ENCODE results near the gene KRT7. TPM values are rescaled to one million over a fixed set of nuclear protein-coding genes. Genes with fewer than 3 reads are reported as not detected.
"Not testable (repeated sequence)": the region's sequence is repeated elsewhere in the genome, so short reads cannot be mapped to it uniquely, and the experiment has no call there.

Gene KRT7
- total RNA-seq, 1 experiment from 2014 or later, result 13.8 TPM

DNA sequence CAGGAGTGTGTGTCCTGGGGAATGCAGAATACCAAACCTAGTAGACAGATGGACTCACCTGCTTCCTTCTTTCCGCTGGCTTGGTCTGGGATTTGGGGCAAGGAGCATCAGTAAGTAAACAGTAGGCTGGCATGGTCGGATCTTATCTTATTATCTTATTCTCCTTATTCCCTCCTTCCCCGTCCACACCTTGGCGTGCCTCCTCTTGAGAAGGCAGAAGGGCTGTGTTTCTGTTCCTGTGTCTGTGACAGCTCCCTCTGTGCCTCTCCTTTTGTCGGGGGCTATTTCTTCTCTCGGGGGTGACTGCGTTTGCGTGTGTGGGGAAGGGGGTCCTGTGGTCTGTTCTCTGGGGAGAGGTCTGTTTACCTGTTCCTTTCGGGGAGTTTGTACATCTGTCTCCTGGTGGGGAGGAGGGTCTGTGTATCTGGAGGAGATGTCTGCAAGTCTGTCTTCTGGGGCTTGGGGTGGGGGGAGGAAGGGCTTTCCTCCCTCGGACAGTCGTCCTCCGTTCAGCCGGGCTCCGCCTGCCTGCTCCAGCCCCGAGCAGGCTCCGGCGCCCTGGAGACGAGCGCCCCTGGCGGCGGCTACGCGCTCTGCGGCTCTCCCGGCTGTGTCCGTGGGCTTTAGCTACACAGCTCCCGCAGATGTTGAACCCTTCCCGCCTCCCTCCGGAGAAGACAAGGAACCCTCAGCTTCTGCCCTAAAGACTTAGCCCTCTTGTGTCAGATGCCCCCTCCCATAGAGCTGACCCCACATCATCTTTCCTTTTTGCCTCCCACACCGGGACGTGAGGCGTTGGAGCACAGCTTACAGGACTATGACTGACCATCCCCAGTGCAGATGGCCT, 45.8 kb downstream of the KRT7 start:
- DNase-seq (ENCODE audit: low spot score), result peak; percentile 59

DNA sequence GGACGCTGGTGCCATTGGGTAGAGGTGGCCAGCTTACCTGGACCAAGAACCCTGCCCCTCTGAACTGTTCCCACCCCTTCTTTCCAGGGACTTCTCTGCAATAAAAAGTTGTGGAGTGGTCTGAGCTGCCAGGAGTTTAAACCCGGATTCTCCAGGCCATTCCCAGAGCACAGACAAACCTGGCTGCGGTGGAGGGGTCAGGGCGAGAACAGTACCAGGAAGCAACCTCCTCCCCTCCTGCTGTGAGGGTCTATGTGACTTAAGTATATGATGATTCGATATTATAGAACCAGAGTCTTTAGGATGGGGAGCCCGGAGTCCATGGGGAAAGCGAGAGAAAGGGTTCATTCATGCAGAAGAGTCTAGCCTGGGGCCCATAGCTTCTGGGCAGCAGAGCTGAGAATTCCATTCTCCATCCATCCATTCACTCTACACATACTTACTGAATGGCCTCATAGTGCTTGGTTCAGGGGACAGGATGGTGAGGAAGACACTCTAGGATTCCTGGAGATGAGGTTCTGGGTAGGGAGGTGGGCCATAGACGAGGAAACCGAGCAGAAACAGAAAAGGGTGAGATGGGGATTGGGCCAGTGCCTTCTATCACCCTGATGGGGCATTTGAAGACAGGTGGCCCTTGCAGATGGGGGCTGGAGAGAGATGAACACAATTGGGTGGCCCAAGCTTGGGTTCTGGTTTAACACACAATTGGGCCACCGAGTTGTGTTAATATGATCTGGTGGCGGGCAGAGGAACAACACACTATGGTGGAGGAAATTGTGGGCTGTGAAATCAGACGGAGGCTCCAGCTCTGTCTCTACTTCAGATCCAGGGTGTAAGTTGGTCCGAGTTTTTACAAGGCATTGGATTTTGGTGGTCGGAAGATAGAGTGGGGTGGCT, 46.6 kb downstream of the KRT7 start:
- DNase-seq (ENCODE audit: low spot score), result no peak

DNA sequence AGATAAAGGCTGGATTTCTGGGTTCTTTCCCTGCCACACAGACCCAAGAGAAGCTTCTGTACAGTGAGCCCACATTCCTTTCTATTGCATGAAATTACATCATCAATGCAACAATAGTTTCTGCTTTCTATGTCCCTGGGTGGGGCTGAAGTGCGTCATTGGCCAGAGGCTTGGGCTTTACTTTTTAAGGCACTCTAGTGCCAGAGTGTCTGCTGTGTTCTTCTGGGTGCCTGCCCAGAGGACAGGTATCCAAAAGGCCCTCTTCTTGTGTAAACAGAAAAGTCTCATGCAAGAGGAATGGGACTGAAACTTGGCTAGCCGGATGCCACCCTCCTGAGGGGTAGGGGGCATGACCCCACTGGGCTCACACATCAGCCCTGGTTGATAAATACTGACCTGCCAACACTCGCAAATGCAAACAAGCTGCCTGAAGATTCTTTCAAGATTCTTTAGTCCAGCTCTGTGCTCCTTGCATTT, 47.3 kb downstream of the KRT7 start:
- peak; percentile 97 for DNase-seq (ENCODE audit: low spot score)

DNA sequence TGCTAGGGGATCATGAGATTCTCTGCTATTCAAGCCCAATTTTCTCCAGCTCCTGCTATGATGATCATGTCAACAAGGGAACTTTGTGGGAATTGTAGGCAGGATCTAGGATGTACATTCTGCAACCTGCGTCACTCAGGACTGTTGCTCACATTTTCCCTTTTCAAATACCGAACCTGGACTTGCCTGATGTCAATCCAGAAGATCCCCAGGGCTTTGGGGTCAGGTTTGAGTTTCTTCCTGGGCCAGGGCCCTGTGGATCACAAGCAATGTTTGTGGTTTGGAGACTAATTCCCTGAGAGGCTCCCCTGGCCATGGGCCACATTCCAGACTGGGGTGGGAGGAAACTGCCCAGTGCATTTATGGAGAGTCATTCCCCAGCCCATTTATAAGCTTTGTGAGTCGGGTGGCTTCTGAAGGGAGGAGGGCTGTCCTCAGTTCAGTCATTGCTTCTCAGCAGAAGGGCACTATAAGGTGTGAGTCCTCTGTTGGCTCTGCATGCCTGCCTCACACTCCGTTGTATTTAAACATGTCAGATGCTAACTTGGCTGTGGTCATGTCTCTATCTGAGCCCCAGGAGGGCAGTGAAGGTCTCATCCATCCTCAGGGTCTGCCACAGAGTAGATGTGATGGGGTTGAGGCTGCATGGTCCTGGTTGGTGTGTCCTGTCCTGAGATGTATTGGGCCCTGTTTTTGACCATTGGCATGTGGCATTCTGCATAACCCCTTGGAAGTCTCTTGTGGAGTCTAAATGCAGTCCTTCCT, 47.9 kb downstream of the KRT7 start:
- peak; percentile 98 for DNase-seq (ENCODE audit: low spot score)

DNA sequence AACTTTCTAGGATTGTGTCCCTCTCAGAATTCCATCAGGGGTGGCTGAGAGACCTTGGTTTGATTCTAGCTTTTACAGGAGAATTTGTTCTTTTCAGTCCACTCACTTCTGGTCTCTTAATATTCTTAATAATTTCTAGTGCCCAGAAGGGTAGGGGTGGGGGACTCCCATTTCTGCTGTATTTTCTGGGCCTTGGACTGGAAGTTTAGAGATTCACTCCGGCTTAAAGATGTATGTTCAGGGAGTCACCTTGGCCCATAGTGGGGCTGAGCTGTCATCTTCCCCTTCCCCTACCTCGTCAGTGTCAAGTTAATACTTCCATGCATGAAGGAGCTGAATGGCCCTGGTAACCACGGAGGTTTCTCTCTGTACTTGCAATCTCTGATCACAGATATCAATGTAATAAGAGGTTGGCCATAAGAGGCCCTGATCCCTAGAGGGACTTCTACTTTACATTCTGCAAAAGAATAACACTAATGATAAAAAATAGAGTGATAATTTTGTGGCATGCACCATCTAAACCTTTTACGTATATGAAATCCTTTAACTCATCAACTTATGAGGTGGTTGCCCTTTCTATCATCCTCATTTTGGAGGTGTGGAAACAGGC, 51.6 kb downstream of the KRT7 start:
- no peak for DNase-seq (ENCODE audit: low spot score)

DNA sequence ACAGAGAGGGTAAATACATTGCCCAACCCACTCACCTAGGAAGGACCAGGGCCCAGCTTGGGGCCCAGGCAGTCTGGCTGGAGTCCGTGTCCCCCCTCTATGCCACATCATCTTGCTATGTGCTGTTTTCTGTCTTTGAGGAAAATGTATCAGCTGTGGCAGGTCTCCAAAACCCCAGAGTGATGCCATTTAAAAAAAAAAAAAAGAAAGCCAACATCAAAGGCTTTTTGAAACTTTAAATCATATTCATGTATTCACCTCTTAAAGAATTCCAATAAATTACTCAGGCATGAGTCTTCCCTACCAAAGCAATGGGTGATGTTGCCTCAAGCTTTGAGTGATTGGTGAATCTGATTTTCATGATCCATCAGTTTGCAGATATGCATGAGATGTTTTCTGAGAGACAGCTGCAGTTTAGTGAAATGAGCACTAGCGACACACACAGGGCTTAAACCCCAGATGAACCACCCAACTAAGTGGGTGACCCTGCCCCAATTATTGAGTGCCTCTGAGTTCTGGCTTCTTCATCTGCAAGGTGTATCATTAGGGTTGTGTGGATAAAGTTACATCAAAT, 52.2 kb downstream of the KRT7 start:
- peak; percentile 73 for DNase-seq (ENCODE audit: low spot score)

DNA sequence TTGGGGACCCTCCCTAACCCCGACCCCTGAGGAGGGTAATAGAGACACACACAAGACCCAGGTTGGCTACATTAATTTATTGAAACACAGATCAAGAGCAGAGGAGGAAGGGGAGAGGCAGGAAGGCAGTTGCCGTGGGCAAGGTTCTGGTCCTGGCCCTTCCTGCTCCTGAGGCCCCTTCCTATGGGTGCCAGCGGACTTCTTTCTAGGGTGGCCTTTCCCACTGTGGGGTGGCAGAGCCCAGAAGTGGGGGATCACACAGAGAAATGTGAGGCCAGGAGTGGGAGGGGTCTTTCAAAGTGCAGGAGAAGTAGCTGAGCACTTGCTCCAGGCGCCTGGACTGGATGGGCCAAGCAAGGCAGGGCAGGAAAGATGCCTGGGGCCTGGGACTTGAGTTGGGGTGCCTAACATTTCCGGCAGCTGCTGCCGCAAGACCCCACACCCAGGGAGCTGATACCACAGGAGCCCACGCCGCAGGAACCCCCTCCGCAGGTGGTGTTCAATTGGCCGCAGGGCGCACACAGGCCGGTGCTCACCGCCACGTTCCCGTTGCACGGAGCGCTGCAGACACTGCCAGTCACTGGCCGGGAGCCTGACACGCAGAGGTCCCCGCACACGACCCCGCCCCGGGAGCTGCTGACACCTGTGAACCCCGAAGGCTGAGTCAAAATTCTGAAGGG, 52.9 kb downstream of the KRT7 start:
- DNase-seq (ENCODE audit: low spot score), result no peak

DNA sequence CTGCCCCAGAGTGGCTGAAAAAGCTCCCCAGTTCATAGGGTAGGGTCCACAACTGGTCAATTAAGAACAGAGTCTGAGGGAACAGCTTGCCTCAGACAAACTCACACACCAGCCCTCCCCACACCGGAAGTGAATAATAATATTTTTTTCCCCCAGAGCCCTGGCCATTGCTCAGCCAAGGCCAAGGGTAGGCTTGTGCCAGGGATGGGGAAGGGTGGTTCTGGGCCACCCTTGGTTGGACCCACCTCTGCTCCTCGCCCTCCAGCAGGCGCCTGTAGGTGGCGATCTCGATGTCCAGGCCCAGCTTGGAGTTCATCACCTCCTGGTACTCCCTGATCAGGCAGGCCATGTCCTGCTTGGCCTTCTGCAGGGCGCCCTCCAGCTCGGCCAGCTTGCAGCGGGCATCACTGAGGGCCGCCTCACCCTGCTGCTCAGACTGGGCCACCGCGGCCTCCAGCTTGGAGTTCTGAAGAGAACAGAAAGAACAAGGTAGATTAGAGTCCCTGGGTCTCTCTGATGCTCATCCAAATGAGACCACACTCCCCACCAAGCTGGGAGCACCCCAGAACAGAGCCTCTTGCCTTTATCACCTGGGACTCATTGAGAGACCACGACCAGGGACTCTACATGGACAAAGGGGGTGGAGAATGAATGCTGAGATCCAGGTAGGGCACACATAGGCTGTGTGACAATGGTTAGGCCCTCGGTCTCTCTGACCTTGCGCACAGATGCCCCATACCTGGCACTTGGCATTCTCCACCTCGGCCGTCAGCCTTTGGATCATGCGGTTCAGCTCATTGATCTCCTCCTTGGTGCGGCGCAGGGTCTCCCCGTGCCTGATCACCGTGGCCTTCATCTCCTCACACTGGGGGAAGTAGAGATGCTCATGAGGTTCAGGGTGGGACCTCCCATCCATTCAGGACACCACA, 54.1 kb downstream of the KRT7 start:
- DNase-seq (ENCODE audit: low spot score), result not testable (repeated sequence)

DNA sequence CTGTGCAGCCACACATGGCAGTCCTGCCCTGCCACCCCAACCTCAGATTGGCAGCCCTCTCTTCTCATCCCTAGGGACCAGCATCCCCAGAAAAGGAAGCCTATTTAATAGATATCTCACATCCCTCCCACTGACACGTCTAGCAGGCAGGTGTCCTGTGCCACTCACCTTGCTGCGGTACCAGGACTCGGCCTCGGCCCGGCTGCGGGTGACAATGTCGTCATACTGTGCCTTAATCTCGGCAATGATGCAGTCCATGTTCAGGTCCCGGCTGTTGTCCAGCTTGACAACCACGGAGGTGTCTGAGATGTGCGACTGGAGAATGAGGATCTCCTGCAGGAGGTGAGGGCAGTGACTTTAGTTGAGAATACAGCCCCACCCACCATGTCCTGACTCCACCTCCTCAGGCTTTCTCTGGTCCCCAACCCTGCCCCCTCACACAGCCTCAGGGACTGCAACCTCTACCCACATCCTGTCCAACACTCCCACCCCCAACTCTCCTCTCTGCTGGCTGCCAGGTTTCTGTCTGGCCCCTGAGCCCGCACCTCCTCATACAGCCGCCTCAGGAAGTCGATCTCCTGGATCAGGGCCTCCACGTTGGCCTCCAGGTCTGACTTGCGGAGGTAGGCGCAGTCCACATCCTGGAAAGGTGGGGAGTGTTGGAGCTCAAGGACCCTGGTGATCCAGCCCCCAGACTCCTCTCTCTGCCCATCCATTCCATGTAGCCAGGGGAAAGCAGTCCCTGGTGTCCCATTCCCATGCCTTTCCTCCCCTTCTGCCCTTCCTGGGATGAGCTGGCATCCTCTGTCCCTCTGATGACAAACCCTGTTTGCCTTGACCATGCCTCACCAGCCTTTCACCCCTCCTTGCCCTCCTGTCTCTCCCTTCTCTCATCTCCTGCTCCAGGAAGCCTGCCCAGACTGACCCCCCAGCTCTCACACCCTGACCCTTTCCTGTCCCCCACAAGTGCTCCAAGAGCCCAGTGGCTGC, 55.1 kb downstream of the KRT7 start:
- peak; percentile 77 for DNase-seq (ENCODE audit: low spot score)

DNA sequence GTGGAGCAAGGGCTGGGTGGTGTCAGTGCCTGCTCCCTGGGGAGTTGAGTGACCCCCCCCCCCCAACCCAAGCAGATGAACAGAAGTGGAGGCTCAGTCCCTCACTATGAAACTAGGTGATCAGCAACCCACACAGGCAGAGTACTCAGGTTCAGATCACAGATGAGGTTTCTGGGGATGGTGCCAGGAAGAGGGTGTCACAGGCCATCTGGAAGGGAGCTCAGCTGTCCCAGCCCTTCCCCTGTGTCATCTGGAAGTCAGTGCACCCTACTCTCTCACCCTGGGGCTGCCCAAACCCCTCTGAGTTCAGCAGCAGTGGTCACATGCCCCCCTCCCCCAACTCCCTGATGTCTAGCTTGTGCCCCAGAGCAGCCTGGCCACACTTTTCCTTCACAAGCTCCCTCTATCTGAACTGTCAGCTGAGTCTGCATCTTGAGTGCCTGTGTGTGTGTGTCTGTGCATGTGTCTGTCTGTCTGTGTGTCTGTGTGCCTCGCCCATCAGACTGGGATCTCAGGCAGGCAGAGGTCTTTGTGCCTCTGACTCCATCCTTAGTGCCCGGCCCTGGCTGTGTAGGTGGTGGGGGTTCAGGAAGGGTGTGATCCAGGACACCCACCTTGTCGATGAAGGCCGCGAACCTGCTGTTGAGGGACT, 57.6 kb downstream of the KRT7 start:
- not testable (repeated sequence) for DNase-seq (ENCODE audit: low spot score)

DNA sequence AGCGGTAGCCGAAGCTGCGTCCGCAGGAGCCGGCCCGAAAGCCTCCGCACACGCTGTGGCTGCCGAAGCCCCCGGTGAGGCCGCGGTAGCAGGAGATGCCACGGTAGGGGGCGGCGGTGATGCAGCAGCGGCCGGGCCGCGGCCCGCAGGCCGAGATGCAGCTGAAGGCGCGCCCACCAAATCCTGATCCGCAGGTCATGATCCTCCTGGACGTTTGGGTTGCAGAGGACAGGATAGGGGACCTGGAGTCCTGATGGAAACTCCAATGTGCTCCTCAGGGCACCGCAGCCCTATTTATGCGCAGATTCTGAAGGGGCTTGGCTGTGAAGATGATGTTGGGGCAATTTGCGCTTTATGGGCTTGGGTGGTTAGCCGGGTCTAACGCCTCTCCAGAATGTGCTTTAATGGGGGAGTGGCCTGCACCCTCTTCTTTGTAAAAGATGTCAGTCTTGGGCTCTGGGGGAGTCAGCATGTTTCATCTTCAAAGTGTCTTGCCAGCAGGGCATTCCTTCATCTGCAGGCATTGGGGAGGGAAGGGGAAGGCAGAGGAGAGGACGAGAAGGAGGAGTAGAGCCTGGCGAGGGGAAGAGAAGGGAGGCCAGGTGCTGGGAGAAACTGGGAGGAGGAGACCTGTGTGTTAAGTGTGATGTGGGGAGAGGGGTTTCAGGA, 58.4 kb downstream of the KRT7 start, which contains the start of gene KRT81:
TSS of gene KRT81 (minus strand) at position 268 of the 669 bp plus-strand sequence. CDS start at position 199, 69 bp downstream.
- no peak for DNase-seq (ENCODE audit: low spot score)

DNA sequence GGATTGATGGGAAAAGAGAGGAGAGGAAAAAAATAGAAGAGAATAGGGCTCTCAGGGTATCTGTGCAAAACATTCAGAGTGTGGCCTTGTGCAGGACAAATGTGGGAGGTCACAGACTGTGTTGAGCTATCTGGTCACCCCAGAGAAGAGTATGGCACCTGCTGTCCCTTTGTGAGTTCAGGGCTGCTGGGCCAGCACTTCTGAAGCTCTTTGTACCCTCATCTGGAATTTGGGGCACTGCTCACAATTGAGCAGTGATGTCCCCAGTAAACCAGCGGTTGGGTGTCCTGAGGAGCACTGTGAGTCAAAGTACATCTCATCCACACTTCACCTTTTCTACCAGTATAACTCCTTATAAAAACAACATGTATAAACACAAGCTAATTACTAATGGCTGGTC, 60.9 kb downstream of the KRT7 start:
- DNase-seq (ENCODE audit: low spot score), result no peak

DNA sequence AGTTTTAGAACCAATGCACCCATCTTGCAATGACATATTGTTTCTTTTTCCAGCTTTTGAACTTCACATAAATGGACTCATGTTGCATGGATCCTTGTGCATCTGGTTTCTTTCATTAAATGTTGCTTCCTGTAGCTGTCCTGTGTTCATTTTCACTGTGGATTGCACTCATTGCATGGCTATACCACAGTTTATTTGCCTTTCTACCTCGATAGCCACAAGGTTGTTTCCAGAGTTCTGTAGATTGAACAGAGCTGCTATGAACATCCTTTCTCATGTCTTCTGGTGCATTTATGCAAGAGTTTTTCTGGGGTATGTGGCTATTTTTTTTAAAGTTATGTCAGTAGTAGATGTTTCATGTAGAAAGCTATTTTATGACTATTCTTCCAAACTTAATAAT, 61.8 kb downstream of the KRT7 start:
- DNase-seq (ENCODE audit: low spot score), result no peak

DNA sequence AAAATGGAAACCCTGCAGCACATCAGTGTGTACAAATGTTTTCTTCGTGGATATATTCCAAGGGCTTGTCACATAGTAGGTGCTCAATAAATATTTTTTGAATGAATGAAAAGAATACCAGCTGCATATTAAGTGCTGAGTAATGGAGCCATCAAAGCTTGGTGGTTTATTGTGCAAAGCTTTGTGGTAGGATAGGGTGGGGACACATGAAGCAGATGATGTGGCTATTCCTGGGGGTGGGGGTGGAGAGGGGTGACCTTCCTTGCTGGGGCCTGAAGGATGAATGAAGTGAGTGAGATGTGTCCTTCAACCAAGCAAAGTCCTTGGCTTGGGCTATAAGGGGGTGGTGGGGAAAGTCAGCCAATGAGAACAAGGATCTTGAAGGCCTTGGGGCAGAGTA, 62.6 kb downstream of the KRT7 start:
- DNase-seq (ENCODE audit: low spot score), result peak; percentile 20

DNA sequence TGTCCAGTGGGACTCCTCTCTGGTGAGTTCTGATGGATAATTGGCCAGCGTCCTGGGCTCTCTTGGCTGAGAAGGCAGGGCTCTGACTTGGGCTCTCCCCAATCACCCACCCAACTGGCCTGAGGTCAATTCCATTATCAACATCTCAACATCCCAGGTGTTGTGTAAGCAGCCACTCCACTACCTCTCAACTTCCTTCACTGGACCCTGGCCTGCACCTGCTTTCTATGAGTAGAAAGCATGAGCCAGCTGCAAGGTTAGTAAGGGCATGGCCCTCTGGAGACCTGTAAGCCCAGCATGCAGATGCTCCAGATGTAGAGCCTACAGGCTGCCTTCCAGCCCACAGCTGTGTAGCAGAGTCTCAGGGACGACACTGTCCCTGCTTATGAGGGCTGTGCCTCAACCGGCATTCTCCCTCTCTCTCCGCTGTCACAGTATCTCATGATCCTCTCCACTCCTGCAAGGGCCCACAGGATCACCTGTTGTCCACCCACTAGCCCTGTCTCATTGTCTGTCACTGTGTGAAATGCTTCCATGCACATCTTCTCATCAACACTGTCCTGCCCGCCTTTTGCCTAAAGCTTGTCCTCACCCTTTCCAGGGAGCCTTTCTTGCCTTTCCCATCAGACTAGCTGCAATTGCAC, 63.7 kb downstream of the KRT7 start:
- no peak for DNase-seq (ENCODE audit: low spot score)
